ENCODE results near the gene ATG101.

Gene ATG101

GRCh38 chr12:52063082-52063924 is 6.5 kb upstream of the ATG101 start:
- no peak for DNase-seq (ENCODE audit: low read depth)
- H3K4me3 ChIP-seq (ENCODE audit: control insufficient read depth, low read depth, low read length), result no peak overlapping the region
- no peak for TF ChIP-seq CTCF (conservative IDR thresholded peaks at IDR 0.05; ENCODE audit: control insufficient read depth, insufficient read depth, low read depth, low read length)

GRCh38 chr12:52063981-52064649 is 5.7 kb upstream of the ATG101 start:
- TF ChIP-seq CTCF (conservative IDR thresholded peaks at IDR 0.05; ENCODE audit: control insufficient read depth, insufficient read depth, low read depth, low read length), result no peak
- peak; percentile 94 for DNase-seq (ENCODE audit: low read depth)
- H3K4me3 ChIP-seq (ENCODE audit: control insufficient read depth, low read depth, low read length), result no peak overlapping the region

- TF ChIP-seq CTCF (conservative IDR thresholded peaks at IDR 0.05; ENCODE audit: control insufficient read depth, insufficient read depth, low read depth, low read length), result no peak
- H3K4me3 ChIP-seq (ENCODE audit: control insufficient read depth, low read depth, low read length), result no peak overlapping the region
- DNase-seq (ENCODE audit: low read depth), result peak; percentile 65
Measured at GRCh38 chr12:52066346-52067080, 3.3 kb upstream of the ATG101 start.

GRCh38 chr12:52067081-52067374 is 2.8 kb upstream of the ATG101 start:
- no peak for TF ChIP-seq CTCF (conservative IDR thresholded peaks at IDR 0.05; ENCODE audit: control insufficient read depth, insufficient read depth, low read depth, low read length)
- no peak for DNase-seq (ENCODE audit: low read depth)
- H3K4me3 ChIP-seq (ENCODE audit: control insufficient read depth, low read depth, low read length), result no peak overlapping the region

- no peak for DNase-seq (ENCODE audit: low read depth)
Measured at GRCh38 chr12:52070185-52070925, 577 bp downstream of the ATG101 start.

More at GRCh38 chr12:52070185-52070925, 577 bp downstream of the ATG101 start:
- no peak for TF ChIP-seq CTCF (conservative IDR thresholded peaks at IDR 0.05; ENCODE audit: control insufficient read depth, insufficient read depth, low read depth, low read length)
- H3K4me3 ChIP-seq (ENCODE audit: control insufficient read depth, low read depth, low read length), result peak overlapping the region; percentile 97

Data from fibroblast of mammary gland (primary cell).